ENCODE data around the gene SLC7A8. TPM values are rescaled to one million over a fixed set of nuclear protein-coding genes. Genes with fewer than 3 reads are reported as not detected.

SLC7A8 gene
- total RNA-seq, 3 donors from 2014 or later = 46.8 to 98.9 (median 61.9) TPM

DNA sequence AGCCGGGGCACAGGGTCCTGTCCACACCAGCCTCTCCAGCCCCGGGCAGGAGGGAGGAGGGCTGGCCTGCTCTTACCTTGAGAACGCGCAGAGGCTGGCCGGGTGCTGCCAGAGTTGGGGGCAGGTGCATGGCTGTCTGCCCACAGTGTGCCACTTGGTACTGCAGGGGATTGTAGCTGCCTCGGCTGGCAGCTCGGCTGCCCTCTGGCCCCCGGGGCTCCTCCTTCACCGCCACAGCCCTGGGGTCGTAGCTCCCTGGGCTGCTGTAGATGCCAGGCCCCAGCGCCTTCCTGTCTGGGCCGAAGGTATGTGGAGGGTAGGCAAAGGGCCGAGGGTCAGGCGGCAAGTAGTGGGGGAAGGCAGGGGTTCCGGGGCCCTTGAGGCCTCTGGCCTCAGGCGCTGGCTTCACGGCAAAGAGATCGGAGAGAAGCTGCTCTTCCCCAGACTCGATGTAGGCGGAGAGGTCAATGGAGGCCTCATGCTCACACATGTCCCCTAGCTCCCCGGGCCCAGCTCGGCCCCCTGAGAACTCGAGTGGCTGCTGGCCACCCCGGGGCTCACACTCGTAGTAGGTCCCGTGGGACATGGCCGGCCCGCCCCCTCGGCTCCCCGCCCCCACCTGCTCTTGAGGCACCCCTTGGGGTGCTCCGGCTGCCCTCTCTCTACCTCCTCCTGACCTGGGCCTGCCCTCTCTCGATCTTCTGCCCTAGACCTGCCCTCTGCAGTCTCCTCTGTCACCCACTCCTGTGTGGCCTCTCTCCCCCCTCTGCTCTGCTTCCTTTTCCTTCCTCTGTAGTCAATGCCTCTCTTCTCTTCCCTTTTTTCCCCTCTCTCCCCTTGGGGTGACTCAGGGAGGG lies 64.7 kb downstream of the SLC7A8 start, which contains the start of gene CEBPE:
TSS of gene CEBPE (minus strand) at position 750 of the 857 bp plus-strand sequence. CDS start at position 586, 164 bp downstream.
- no peak for DNase-seq (ENCODE audit: low spot score in 2 of 2)
- TF ChIP-seq POLR2AphosphoS5 (IDR thresholded peaks at IDR 0.05) (no peak), POLR2A (IDR thresholded peaks at IDR 0.05) (no peak)
- TF ChIP-seq, protein P1, sequence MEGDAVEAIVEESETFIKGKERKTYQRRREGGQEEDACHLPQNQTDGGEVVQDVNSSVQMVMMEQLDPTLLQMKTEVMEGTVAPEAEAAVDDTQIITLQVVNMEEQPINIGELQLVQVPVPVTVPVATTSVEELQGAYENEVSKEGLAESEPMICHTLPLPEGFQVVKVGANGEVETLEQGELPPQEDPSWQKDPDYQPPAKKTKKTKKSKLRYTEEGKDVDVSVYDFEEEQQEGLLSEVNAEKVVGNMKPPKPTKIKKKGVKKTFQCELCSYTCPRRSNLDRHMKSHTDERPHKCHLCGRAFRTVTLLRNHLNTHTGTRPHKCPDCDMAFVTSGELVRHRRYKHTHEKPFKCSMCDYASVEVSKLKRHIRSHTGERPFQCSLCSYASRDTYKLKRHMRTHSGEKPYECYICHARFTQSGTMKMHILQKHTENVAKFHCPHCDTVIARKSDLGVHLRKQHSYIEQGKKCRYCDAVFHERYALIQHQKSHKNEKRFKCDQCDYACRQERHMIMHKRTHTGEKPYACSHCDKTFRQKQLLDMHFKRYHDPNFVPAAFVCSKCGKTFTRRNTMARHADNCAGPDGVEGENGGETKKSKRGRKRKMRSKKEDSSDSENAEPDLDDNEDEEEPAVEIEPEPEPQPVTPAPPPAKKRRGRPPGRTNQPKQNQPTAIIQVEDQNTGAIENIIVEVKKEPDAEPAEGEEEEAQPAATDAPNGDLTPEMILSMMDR (IDR thresholded peaks at IDR 0.05) = no peak
- H3K36me3 ChIP-seq = no peaks in the 10 kb centered on the region
- peaks cover 0 to 3% of the 10 kb centered on the region in 2 donors for H3K4me1 ChIP-seq
- H3K27ac ChIP-seq = no peak within 1 kb of the TSS
- intact Hi-C loops (cut with DNase I; ENCODE audit: low total_unique reads) = no loop called here
- H3K27me3 ChIP-seq = no peaks in the 10 kb centered on the region
- H3K9me3 ChIP-seq = no peaks in the 10 kb centered on the region
- no peak within 1 kb of the TSS for H3K4me3 ChIP-seq

GRCh38 chr14:23117371-23118020 lies 66.0 kb downstream of the SLC7A8 start:
- intact Hi-C loops (cut with DNase I; ENCODE audit: low total_unique reads) = no loop called here
- H3K4me3 ChIP-seq = no peak overlapping the region
- no peaks in the 10 kb centered on the region for H3K9me3 ChIP-seq
- H3K27ac ChIP-seq = no peak overlapping the region
- H3K4me1 ChIP-seq = peaks cover 0 to 3% of the 10 kb centered on the region in 2 donors
- TF ChIP-seq POLR2AphosphoS5 (IDR thresholded peaks at IDR 0.05) (no peak), POLR2A (IDR thresholded peaks at IDR 0.05) (no peak)
- TF ChIP-seq, protein P1 (IDR thresholded peaks at IDR 0.05) = no peak
- no peaks in the 10 kb centered on the region for H3K36me3 ChIP-seq
- no peak for DNase-seq (ENCODE audit: low spot score in 2 of 2)
- no peaks in the 10 kb centered on the region for H3K27me3 ChIP-seq

DNA sequence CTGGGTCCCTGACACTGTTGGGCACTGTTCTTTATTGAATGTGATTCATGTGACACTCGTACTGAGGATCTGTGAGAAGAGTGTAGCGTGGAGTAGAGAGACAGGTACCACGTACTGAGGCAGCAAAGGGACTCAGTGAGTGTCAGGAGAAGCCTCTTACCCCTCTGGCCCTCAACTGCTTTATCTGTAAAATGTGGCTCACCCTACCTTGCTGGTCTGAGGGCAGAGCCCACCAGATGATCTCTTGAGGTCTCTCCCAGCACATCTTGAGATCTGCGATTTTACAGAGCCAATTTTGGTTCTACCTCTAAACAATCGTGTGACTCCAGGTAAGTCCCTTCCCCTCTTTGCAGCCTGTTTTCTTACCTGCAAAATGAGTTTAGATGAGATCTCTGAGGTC lies 67.5 kb downstream of the SLC7A8 start:
- no peak overlapping the region for H3K4me3 ChIP-seq
- no peak overlapping the region for H3K27ac ChIP-seq
- no peaks in the 10 kb centered on the region for H3K27me3 ChIP-seq
- no peaks in the 10 kb centered on the region for H3K9me3 ChIP-seq
- no peaks in the 10 kb centered on the region for H3K36me3 ChIP-seq
- TF ChIP-seq POLR2AphosphoS5 (IDR thresholded peaks at IDR 0.05) = no peak
- TF ChIP-seq POLR2A (IDR thresholded peaks at IDR 0.05) = no peak
- TF ChIP-seq, protein P1 (IDR thresholded peaks at IDR 0.05) = no peak
- no peak for DNase-seq (ENCODE audit: low spot score in 2 of 2)
- peaks cover 0 to 3% of the 10 kb centered on the region in 2 donors for H3K4me1 ChIP-seq
- intact Hi-C loops (cut with DNase I; ENCODE audit: low total_unique reads) = no loop called here

DNA sequence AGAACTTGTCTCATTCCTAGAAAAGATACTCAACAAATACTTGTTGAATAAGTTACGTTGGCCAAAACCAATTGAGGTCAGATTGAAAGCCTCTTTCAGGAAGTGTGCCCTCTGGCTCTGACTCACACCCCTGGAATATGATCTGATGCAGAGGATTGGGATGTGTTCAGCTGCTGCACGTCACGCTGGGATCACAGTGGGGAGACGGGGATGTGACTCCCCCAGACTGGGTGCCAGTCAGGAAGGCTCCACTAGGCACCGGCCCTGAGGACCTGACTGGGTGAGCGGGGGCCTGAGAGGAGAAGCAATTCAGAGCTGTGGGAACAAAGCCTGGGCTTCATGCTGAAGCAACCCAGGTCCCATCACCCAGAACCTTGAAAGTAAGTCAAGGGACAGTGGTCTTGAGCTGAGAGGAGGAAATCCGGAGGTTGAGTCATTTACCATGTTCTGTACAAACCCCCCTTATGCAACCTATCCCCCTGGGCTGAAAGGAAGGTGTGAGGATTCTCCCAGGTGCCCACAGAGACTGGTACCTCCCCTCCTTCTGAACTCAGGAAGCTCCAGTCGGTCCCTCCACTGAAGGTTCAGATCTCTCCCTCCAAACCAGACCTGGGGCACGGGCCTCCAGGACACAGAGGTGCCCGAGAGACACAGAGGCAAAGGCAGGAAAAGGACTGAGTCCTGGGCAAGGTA lies 68.3 kb downstream of the SLC7A8 start:
- Histone ChIP-seq H3K4me3 (no peak overlapping the region), H3K27ac (peak overlapping the region; percentile 67 to 77), H3K9me3 (no peaks in the 10 kb centered on the region), H3K27me3 (no peaks in the 10 kb centered on the region), H3K36me3 (no peaks in the 10 kb centered on the region), H3K4me1 (peaks cover 0 to 3% of the 10 kb centered on the region in 2 donors)
- intact Hi-C loops (cut with DNase I; ENCODE audit: low total_unique reads) = no loop called here
- no peak for TF ChIP-seq POLR2AphosphoS5 (IDR thresholded peaks at IDR 0.05)
- no peak for TF ChIP-seq POLR2A (IDR thresholded peaks at IDR 0.05)
- TF ChIP-seq, protein P1 (IDR thresholded peaks at IDR 0.05) = no peak
- peak in 1 of 2 donors; percentile 53 for DNase-seq (ENCODE audit: low spot score in 2 of 2)

Measured in breast epithelium (tissue), 4 donors.